ENCODE results near the gene GDI2. TPM values are rescaled to one million over a fixed set of nuclear protein-coding genes. Genes with fewer than 3 reads are reported as not detected.
"Not testable (repeated sequence)": the region's sequence is repeated elsewhere in the genome, so short reads cannot be mapped to it uniquely, and the experiment has no call there.

The GDI2 gene
- polyA plus RNA-seq, 3 donors = 123 to 141 (median 140) TPM

DNA sequence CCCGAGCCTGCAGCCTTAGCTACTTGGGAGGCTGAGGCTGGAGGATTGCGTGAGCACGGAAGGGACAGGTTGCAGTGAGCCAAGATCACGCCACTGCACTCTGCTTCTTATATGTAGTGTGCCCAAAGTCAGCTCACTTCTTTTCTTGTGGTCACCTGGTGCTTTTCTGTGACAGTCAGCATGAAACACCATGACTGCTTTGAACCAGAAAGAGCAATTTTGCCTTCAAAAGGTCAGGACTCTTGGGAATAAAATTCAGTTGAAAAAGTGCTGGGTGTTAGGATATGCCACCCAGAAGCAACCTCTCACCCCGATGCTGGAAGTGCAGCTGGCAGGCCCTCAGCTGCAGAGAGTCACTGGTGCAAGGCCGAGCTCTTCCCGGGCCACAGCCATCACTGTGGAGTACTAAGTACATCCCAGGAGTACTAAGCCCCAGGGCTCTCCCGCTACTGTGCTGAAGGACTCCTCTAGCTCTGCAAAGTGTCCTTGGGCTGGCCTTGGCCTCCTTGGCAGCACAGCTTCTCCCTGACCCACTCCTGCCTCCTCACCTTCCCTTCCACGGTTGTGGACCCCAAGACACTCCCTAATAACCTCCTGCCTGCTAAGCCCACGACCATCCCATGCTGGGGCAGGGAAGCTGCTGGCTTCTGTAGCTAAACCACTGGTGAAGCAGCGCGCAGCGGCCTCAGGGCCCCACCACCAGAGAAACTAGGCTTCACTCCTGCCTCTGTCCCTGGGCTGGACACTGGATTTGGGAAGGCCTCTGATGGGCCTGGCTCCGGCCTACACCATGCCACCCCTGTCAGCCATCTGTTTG is 17.6 kb upstream of the GDI2 start:
- 90 to 94% (median 92%) methylated on average over 14 of the region's 14 CpGs for WGBS, 3 donors
- no peak overlapping the region for H3K27ac ChIP-seq (ENCODE audit: low read depth, low read length)

DNA sequence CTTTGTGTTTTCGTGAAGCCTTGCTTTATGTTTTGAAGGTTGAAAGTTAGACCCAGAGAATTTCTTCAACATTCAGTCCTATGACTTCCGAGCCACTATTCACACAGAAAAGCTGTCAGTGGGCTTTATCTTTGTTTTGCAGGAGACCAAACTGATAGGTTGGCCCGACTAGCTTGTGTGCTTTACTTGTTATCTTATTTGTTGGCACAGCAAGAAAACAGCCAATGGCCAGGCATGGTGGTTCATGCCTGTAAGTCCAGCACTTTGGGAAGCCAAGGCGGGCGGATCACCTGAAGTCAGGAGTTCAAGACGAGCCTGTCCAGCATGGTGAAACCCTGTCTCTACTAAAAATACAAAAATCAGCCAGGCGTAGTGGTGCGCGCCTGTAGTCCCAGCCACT is 16.0 kb upstream of the GDI2 start:
- 62 to 90% (median 89%) methylated on average over 9 of the region's 9 CpGs for whole genome bisulfite sequencing, 3 donors
- H3K27ac ChIP-seq (ENCODE audit: low read depth, low read length) = no peak overlapping the region

DNA sequence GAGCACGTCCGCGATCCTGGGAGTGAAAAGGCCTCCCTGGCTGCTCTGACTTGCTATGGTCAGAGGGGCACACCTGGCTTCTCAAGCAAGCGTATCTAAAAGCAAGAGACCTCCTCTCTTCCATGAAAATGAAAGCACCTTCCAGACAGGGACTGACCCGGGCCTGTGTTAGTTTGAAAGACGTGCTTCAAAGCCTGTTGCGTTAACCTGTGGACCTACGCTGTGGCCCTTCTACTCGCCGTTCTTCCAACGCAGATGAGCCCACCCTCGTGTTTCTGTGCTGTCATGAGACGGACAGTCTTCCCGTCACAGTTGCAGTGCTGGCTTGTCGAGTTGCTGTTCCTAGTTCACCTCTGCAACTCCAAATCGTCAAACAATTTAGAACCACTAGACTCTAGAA is 15.5 kb upstream of the GDI2 start:
- no peak overlapping the region for H3K27ac ChIP-seq (ENCODE audit: low read depth, low read length)
- WGBS, 3 donors = 90 to 92% (median 91%) methylated on average over 16 of the region's 16 CpGs

DNA sequence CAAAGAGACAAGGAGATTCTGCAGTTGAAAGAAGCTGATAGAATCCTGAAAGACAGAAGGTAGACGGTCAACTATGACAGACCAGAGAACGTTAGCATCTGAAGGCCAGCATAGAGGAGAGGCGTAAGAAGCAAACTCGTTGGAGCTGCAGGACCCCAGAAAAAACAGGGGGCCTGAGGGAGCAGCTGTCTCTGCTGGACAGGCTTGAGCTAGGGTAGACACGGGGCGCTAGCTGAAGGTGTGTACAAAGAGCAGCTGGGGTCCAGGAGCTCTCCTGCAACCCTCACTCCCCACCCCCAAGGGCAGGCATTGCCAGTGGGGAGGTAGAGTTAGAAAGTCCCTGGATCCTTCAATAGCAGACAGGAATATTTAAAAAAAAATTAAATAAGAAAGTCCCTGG is 14.6 kb upstream of the GDI2 start:
- WGBS, 3 donors = 87 to 91% (median 89%) methylated on average over 6 of the region's 6 CpGs
- no peak overlapping the region for H3K27ac ChIP-seq (ENCODE audit: low read depth, low read length)

DNA sequence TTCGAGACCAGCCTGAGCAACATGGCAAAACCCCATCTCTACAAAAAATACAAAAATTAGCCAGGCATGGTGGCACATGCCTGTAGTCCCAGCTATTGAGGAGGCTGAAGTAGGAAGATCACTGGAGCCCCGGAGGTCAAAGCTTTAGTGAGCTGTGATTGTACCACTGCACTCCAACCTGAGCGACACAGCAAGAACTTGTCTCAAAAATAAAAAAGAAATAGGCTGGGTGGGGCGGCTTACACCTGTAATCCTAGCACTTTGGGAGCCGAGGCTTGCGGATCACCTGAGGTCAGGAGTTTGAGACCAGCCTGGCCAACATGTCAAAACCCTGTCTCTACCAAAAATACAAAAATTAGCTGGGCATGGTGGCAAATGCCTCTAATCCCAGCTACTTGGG is 13.3 kb upstream of the GDI2 start:
- 94 to 97% (median 94%) methylated on average over 6 of the region's 6 CpGs for WGBS, 3 donors
- H3K27ac ChIP-seq (ENCODE audit: low read depth, low read length) = not testable (repeated sequence)

DNA sequence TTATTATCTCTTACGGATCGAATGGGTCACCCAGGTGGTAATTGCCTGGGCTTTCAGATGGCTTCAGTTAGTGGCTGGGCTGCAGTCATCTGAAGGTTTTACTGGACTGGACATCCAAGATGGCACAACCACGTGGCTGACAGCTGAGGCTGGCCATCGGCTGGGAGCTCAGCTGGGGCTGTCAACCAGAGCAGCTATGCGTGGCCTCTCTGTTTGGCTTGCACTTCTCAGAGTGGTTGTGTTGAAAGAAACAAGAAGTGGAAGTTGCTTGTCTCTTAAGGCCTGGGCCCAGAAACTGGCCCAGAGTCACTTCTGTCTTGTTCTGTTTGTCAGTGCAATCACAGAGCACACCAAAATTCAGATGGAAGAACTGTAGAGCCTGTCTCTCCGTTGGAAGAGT is 5.7 kb upstream of the GDI2 start:
- H3K27ac ChIP-seq (ENCODE audit: low read depth, low read length) = no peak overlapping the region
- 80 to 89% (median 87%) methylated on average over 6 of the region's 6 CpGs for WGBS, 3 donors

DNA sequence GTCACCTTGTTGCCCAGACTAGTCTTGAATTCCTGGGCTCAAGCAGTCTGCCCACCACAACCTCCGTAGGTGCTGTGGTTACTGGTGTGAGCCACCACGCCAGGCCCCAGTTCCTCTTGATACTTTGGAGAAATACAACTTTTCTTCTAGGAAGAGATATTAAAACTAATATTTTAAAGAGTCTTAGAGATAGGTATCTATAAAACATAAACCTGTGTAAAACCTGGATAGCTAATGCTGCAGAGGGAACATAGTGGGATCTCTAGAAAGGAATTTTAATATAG is 4.8 kb upstream of the GDI2 start:
- 73 to 86% (median 80%) methylated on average over 2 of the region's 2 CpGs for WGBS, 3 donors
- H3K27ac ChIP-seq (ENCODE audit: low read depth, low read length) = no peak overlapping the region

DNA sequence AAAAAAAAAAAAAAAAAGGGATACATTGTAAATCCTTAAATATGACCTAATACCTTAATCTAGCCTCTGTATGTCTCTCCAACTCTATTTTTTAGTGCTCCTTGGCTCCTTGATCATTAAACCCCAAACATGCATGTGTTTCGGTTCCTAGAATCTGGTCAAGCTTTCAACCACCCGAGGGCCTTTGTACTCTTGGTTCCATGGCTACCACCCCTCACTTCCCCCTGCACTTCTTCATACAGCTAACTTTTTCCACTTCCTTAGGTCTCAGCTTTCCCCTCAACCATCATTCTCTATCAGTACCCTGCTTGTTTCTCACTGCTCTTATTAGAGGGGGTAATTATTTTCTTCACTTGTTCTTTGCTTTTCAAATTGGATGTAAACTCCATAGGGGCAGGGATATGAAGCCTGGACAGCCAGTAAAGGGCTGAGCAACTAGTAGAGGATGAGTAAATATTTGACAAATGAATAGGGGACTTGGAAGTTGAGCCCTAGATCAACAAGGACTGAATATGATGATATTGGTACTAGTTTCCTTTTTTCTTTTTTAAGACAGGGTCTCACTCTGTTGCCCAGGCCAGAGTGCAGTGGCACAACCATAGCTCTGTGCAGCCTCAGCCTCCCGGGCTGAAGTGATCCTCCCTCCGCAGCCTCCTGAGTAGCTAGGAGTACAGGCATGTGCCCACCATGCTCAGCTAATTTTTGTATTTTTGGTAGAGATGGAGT is 4.3 kb upstream of the GDI2 start:
- H3K27ac ChIP-seq (ENCODE audit: low read depth, low read length) = no peak overlapping the region
- 88 to 95% (median 89%) methylated on average over 4 of the region's 4 CpGs for WGBS, 3 donors

DNA sequence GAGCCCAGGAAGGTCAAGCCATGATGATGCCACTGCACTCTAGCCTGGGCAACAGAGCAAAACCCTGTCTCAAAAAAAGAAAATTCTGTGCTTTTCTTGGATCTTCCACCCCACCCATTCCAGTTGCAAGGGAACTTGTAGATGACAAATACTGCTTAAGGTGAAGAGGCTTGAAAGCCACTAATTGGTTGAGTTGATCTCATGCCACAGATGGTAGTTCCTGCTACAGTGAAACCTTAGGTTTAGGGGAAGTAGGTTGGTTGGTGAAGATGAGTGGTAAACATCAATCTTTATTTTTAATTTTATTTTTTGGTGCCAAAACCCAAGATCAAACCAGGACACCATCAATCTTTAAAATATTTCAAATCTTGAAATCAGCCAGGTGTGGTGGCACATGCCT is 2.9 kb upstream of the GDI2 start:
- H3K27ac ChIP-seq (ENCODE audit: low read depth, low read length) = no peak overlapping the region

DNA sequence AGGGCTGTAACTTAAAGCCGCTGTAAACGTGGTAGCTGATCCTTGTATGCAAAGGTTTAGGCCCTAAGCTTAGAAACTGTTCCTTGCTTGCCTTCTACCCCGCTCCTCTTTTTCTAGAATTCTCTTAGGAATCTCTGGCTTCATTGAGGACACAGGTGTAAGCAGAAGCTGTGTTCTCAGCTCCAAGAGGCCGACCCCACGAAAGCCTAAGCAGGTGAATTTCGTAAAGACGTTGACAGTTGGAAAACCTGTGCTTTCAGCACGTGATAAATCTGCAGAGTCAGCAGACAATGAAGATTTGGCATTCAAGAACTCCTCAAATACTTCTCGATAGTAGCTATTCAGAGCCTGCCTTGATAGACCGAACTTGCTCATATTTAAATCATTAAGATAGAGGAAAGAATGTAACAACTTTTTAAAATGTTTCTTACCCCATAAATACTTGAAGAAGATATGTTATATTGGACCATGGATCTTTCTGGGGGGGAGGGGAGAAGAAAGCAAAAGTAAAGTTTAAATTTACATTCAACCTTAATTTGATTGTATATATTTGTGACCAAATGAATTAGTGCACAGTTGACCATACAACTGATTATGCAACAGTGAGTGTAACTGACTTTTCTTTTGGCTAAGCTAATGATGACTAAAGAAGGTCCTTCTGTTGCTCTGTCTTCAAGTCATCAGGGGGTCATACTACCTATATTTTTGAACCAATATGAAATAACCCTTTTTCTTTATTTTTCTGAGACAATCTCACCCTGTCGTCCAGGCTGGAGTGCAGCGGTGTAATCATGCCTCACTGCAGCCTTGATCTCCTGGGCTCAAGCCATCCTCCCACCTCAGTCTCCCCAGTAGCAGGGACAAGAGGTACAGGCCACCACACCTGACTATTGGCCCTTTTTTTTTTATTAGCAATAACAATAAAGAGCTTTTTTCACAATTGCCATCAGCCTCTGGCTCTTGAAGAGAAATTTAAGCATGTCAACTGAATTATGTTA is 1.2 kb upstream of the GDI2 start:
- WGBS, 3 donors = 21 to 25% (median 23%) methylated on average over 11 to 12 of the region's 12 CpGs

DNA sequence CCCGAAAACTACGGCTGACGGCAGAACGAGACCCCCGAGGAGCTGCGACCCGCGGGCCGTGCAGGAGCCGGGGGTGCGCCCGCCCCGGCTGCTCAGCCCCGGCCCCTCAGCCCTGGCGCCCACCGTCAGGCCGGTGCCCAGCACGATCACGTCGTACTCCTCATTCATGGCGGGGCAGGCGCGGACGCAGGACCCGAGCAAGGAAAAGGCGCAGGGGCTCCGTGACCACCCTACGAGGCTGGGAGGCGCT is 218 bp downstream of the GDI2 start:
- peak overlapping the region; percentile 88 for H3K27ac ChIP-seq (ENCODE audit: low read depth, low read length)
- WGBS, 3 donors = 0 to 1% (median 0%) methylated on average over 22 to 29 of the region's 29 CpGs

More for the DNA sequence above, 1.2 kb upstream of the GDI2 start:
- H3K27ac ChIP-seq (ENCODE audit: low read depth, low read length) = peak overlapping the region; percentile 65

DNA sequence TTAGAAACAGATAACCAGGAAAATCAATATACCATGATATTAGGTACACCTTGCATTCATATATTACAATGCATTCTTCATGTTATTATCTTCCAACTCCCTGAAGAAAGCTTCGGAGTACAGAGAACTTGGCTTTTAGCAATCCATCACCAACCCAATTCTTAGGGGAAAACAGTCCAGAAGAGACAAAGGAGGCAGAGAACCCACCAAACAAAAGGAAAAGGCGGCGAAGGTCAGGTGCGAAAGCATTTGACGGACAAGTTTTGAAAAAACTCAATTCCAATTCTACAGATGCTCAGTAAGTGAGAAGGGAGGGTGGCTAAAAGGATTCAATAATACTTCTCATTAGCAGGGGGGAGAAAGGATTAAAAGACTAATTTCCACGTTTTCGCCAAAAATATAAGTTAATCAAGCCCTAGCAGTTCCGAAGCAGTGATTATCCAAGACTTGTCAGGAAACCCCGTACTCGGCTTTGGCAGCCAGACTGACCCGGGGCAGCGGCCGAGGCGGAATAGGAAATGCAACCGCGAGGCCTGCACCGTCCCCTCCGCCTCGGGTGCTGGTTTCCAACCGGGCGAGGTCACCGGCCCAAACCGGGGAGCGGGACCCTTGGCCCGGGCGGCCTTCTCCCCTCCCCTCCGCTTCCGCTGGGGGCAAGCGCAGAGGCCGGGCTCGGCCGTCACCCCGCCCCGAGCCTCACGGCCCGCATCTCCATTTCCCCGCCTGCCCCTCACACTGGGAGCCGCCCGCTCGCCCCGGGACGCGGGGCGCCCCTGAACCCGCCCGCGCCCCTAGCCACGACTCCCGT is 747 bp downstream of the GDI2 start:
- peak overlapping the region; percentile 88 for H3K27ac ChIP-seq (ENCODE audit: low read depth, low read length)
- WGBS, 3 donors = 0 to 1% (median 0%) methylated on average over 37 to 49 of the region's 49 CpGs

DNA sequence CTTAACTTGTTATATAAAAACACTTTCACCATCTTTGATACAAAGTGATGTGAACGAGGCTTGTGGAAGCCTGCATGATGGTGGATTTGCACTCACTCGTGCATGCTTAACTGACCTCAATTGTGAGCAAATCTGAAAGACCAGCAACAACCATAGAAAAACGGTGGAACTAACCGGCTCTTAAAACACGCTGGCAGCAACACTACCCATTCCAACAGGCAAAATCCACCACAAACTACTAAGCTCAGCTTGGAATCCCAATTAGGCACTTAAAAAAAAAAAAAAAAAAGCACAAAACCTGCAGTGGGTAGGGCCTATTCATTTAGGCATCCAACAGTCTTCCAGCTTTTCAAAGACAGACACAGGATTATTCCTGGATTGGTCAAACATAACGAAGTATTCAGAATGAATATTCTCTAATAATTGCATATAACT is 1.8 kb downstream of the GDI2 start:
- WGBS, 3 donors = 6 to 11% (median 8%) methylated on average over 6 of the region's 6 CpGs
- no peak overlapping the region for H3K27ac ChIP-seq (ENCODE audit: low read depth, low read length)

DNA sequence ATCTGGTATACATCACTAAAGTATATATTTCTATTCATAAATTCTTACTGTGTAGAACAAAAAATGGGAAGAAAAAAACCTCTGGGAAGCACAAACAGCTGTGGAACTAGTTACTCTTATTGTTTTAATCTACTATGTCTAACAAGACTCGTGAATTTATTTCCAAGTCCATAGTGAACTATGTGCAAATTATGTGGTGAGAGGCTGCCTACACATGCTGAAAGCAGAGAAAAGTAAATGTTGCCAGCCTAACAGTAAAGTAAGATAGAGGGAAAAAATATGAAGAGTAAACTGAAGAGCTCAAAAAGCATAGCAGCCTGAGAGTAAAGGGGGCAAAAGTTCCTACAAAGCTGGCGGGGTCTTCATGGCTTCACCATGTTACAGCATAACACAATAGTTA is 3.0 kb downstream of the GDI2 start:
- WGBS, 3 donors = 49 to 62% (median 59%) methylated on average over 2 of the region's 2 CpGs
- no peak overlapping the region for H3K27ac ChIP-seq (ENCODE audit: low read depth, low read length)

DNA sequence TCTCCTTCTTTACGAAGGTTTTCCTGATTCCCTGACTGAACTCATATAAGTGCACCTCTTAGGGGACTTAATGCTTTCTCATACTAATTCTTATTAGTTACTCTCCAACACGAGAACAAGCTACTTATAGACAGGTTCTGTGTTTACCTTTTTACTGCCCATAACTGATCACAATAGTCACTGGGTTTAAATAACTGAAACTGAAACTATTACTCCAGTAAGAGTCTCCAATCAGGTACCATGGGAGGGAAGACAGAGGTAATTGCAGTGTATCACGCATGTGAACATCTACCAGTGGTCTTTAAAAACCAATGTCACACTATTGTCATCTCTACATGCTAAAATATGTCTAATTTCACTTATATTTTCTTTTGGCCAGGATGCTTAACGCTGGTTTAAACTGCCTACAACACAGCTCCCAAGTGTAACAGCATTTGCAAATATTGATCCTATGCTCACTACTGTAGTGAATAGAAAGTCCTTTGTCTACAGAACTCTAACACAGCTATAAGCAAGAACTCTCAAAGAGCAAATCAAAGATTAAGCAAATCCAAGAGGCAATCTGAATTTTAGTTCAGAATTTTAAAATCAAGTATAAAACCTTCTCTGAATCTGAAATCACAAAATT is 3.6 kb downstream of the GDI2 start:
- H3K27ac ChIP-seq (ENCODE audit: low read depth, low read length) = no peak overlapping the region
- WGBS, 3 donors = 25 to 52% (median 42%) methylated on average over 4 of the region's 4 CpGs

DNA sequence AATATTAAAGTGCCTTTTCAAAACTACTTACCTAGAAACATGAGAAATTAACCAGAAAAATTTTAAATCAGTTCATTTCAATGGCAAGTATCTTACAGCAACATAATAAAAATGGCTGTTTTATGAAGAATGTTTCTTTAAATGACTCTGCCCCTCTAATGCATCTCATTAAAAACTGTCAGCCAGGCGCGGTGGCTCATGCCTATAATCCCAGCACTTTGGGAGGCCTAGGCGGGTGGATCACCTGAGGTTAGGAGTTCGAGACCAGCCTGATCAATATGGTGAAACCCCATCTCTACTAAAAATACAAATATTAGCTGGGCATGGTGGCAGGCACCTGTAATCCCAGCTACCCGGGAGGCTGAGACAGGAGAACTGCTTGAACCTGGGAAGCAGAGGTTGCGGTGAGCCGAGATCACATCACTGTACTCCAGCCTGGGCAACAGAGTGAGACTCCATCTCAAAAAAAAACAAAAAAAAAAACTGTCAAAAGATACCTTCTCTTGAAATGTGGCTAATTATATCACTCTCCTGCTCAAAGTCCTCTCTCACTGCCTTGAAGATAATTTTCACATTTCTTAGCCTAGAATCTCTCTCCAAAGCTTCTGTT is 4.3 kb downstream of the GDI2 start:
- H3K27ac ChIP-seq (ENCODE audit: low read depth, low read length) = not testable (repeated sequence)
- WGBS, 3 donors = 87 to 97% (median 96%) methylated on average over 7 of the region's 7 CpGs

DNA sequence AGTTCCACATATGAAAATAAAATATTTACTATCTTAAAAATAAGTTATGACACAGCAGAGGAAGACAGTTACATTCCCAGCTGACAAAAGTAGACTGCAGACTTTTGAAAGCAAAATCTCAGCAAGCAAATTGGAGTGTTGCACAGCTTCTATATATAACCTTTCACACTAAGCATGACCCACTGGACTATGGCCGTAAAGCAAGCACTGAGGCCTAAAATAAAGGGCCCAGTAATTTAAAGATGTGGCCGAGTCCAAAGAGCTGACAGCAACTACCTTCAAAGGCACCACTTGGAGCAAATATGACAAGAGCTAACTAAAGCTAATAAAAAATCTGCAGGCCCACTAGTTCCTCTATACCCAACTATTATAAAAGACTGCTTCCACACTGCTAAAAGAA is 6.5 kb downstream of the GDI2 start:
- WGBS, 3 donors = 36 to 62% (median 59%) methylated on average over 2 of the region's 2 CpGs
- no peak overlapping the region for H3K27ac ChIP-seq (ENCODE audit: low read depth, low read length)

DNA sequence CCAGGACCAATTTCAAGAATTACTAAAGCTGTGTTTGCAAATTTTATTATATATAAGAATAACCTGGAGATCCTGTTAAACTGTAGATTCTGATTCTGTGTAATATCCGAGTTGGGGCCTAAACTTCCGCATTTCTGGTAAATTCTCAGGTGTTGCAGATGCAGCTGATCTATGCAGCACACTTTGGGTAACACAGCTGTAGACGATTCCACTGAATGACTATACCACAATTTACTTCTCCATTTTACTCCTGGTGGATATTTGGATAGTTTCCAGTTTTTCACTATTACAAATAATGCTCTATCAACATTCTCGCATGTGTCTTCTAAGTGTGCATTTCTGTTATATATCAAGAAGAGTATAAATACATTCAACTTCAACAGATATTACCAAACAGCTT is 7.5 kb downstream of the GDI2 start:
- WGBS, 3 donors = 58 to 81% (median 58%) methylated on average over 4 of the region's 4 CpGs
- H3K27ac ChIP-seq (ENCODE audit: low read depth, low read length) = no peak overlapping the region
